OCI-LY3 (cell line): Measurements from ENCODE around the gene LCORL.

Source experiments
- CTCF ChIP-seq: fragments of 200-600, 300-600 bp; sonication (generic); IDR thresholded peaks from 2 replicates; pipeline ENCODE4 v1.5.1; 2014; ENCODE audit warnings: antibody characterized with exemption, low read length, low read depth
- EZH2phosphoT487 ChIP-seq: fragments of 200-600 bp; shearing (Covaris generic); IDR thresholded peaks from 2 replicates; pipeline ENCODE4 v1.6.1; 2018; ENCODE audit warnings: antibody characterized with exemption, mixed run types, low read depth

DNA sequence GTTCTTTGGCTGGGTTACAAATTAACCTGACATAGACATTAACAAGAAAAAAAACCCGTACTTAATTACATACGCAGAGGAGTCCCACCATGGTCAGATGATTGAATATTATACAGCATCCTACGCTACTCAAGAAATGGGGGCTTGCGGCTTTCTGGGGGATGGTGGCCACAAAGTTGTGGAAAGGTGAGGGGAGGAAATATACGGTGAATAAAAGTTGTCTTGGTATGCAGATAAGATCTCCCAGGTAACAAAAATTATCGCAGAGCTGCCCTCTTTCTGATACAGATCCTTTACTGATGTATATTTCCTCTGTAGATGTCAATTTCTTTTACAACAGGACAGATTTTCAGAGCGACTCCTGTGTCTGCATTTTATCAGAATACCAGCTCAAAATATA is 211.9 kb downstream of the LCORL start:
- TF ChIP-seq CTCF: no peak
- TF ChIP-seq EZH2phosphoT487: no peak
